Caco-2 (cell line): ENCODE data around the gene IL22RA1. TPM values are rescaled to one million over a fixed set of nuclear protein-coding genes. Genes with fewer than 3 reads are reported as not detected.

Source experiments
- BruUV-seq: library from RNA; stranded (reverse); fragments of 400-500 nt; replicated peaks from 2 replicates; lab custom pipeline; 2021; lab: Mats Ljungman, UMichigan
- CTCF ChIA-PET: fragments of 300-600 bp; sonication (Branson Sonifier 250); formaldehyde crosslinking; loops from one replicate; lab custom pipeline; 2022; ENCODE audit warnings: antibody characterized with exemption; lab: Charles Lee
- POLR2A ChIA-PET: fragments of 300-600 bp; sonication (Branson Sonifier 250); formaldehyde crosslinking; loops from one replicate; lab custom pipeline; 2022; ENCODE audit warnings: antibody characterized with exemption; lab: Charles Lee
- DNase-seq, 2 experiments: peaks; one replicate each; pipeline versions ENCODE4 v3.0.0 to v3.0.0-alpha.2; 2020 to 2022
- H3K27me3 ChIP-seq: replicated peaks from 2 replicates; pipeline ENCODE4 v1.6.0; 2011; ENCODE audit warnings: low read length; ENCODE audit not compliant: control insufficient read depth, insufficient read depth
- H3K36me3 ChIP-seq: 2 replicates; pipeline ENCODE4 v1.5.1; 2011; ENCODE audit warnings: low read length; ENCODE audit not compliant: control insufficient read depth, insufficient read depth
- H3K4me1 ChIP-seq: fragments of 250-450 bp; sonication (Bioruptor Pico); 2 replicates; pipeline ENCODE4 v1.5.1; 2020; ENCODE audit warnings: mild to moderate bottlenecking
- H3K4me3 ChIP-seq: 2 replicates; pipeline ENCODE4 v1.5.1; 2011; ENCODE audit warnings: low read depth, mild to moderate bottlenecking, control low read depth, low read length
- H3K9me3 ChIP-seq: fragments of 250-450 bp; sonication (Bioruptor Pico); 2 replicates; pipeline ENCODE4 v1.5.1; 2020; ENCODE audit warnings: mild to moderate bottlenecking, moderate library complexity
- H3K27ac Mint-ChIP-seq: one replicate; pipeline ENCODE4 v1.8.0; 2022; ENCODE audit warnings: mixed read lengths; ENCODE audit not compliant: unreplicated experiment
- H3K27me3 Mint-ChIP-seq: one replicate; pipeline ENCODE4 v1.8.0; 2022; ENCODE audit warnings: mixed read lengths; ENCODE audit not compliant: insufficient read depth, unreplicated experiment
- H3K36me3 Mint-ChIP-seq: one replicate; pipeline ENCODE4 v1.8.0; 2022; ENCODE audit warnings: mild to moderate bottlenecking, mixed read lengths; ENCODE audit not compliant: insufficient read depth, unreplicated experiment
- H3K4me1 Mint-ChIP-seq: one replicate; pipeline ENCODE4 v1.8.0; 2022; ENCODE audit warnings: low read depth, mixed read lengths; ENCODE audit not compliant: unreplicated experiment
- H3K4me3 Mint-ChIP-seq: one replicate; pipeline ENCODE4 v1.8.0; 2022; ENCODE audit warnings: mild to moderate bottlenecking, moderate library complexity, mixed read lengths; ENCODE audit not compliant: unreplicated experiment
- H3K9me3 Mint-ChIP-seq: one replicate; pipeline ENCODE4 v1.8.0; 2022; ENCODE audit warnings: mixed read lengths; ENCODE audit not compliant: unreplicated experiment
- intact Hi-C: fragments of 100-400 bp; cut with micrococcal nuclease; formaldehyde crosslinking; loops from one replicate; pipeline ENCODE4 v1.10.0; 2022; ENCODE audit not compliant: unreplicated experiment
- total RNA-seq: library from RNA; stranded (reverse); gene quantifications from 2 replicates; pipeline ENCODE4 v1.2.3, GENCODE V29; 2022
- TF ChIP-seq, protein P1 (sequence below), 2 experiments: fragments of 200-600 bp in 1 of 2; IDR thresholded peaks; 1 replicate in 1 of 2; 2 replicates in 1 of 2; pipeline versions ENCODE4 v1.5.1 to v1.8.0; 2011 to 2022; ENCODE audit warnings: antibody characterized with exemption in 1 of 2, control low read depth in 1 of 2, inconsistent platforms in 1 of 2, low read depth in 1 of 2, low read length in 1 of 2, mild to moderate bottlenecking in 1 of 2, moderate library complexity in 1 of 2; ENCODE audit not compliant: insufficient read depth in 1 of 2, severe bottlenecking in 1 of 2, unreplicated experiment in 1 of 2

IL22RA1 gene
- total RNA-seq, 1 experiment from 2014 or later = 2.5 TPM

DNA sequence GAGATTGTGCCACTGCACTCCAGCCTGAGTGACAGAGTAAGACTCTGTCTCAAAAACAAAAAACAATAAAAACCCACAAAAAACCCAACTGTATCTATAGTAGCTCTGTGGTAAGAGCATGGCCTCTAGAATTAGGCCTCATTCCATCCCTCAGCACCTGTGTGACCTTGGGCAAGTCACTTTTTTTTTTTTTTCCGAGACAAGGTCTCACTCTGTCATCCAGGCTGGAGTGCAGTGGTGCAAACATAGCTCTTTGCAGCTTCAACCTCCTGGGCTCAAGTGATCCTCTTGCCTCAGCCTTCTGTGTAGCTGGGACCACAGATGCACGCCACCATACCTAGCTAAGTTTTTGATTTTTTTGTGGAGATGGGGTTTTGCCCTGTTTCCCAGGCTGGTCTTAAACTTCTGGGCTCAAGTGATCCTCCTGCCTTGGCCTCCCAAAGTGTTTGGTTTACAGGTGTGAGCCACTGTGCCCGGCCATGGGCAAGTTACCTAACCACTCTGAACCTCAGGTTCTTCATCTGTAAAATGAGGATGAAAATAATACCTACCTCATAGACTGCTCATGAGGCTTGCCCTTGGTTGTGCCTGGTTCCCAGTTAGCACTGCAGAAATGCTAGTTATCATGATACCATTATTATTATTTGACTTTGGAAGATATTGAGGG, 15.7 kb downstream of the IL22RA1 start:
- ChIA-PET CTCF (no interaction called here), POLR2A (no interaction called here)
- no peaks in the 10 kb centered on the region for H3K9me3 ChIP-seq
- Mint-ChIP-seq H3K36me3 (no peaks in the 10 kb centered on the region), H3K9me3 (peaks cover 14% of the 10 kb centered on the region), H3K4me1 (no peaks in the 10 kb centered on the region), H3K27me3 (no peaks in the 10 kb centered on the region), H3K4me3 (no peak overlapping the region), H3K27ac (no peak overlapping the region)
- H3K4me3 ChIP-seq = no peak overlapping the region
- BruUV-seq = no TSS peak
- no peaks in the 10 kb centered on the region for H3K27me3 ChIP-seq
- intact Hi-C loops = no loop called here
- no peaks in the 10 kb centered on the region for H3K36me3 ChIP-seq
- no peaks in the 10 kb centered on the region for H3K4me1 ChIP-seq
- DNase-seq = no peak
- TF ChIP-seq, protein P1, sequence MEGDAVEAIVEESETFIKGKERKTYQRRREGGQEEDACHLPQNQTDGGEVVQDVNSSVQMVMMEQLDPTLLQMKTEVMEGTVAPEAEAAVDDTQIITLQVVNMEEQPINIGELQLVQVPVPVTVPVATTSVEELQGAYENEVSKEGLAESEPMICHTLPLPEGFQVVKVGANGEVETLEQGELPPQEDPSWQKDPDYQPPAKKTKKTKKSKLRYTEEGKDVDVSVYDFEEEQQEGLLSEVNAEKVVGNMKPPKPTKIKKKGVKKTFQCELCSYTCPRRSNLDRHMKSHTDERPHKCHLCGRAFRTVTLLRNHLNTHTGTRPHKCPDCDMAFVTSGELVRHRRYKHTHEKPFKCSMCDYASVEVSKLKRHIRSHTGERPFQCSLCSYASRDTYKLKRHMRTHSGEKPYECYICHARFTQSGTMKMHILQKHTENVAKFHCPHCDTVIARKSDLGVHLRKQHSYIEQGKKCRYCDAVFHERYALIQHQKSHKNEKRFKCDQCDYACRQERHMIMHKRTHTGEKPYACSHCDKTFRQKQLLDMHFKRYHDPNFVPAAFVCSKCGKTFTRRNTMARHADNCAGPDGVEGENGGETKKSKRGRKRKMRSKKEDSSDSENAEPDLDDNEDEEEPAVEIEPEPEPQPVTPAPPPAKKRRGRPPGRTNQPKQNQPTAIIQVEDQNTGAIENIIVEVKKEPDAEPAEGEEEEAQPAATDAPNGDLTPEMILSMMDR (IDR thresholded peaks at IDR 0.05; ENCODE audit: insufficient read depth in 1 of 2, low read depth in 1 of 2, low read length in 1 of 2, severe bottlenecking in 1 of 2, unreplicated experiment in 1 of 2) = no peak

DNA sequence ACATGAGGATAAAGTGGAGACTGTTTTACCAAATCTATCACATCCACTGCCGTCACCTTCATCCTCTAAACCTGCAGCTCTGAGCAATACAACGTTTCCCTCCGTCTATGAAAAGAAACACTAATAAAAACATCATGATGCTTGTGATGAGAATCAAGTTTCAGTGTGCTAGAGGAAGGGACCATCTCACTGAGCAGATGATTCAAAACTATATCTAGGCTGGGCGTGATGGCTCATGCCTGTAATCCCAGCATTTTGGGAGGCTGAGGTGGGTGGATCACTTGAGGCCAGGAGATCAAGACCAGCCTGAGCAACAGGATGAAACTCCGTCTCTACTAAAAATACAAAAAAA, 16.3 kb downstream of the IL22RA1 start:
- Histone ChIP-seq H3K4me1 (no peaks in the 10 kb centered on the region), H3K9me3 (no peaks in the 10 kb centered on the region), H3K36me3 (no peaks in the 10 kb centered on the region), H3K4me3 (no peak overlapping the region), H3K27me3 (no peaks in the 10 kb centered on the region)
- Mint-ChIP-seq H3K27ac (no peak overlapping the region), H3K36me3 (no peaks in the 10 kb centered on the region), H3K9me3 (peaks cover 14% of the 10 kb centered on the region), H3K4me3 (no peak overlapping the region), H3K27me3 (no peaks in the 10 kb centered on the region), H3K4me1 (no peaks in the 10 kb centered on the region)
- POLR2A ChIA-PET = interaction anchor here (0.8 kb wide), 1 partner anchor 24 kb away, joined by 3 read pairs; no protein-coding TSS in a partner anchor
- TF ChIP-seq, protein P1 (IDR thresholded peaks at IDR 0.05; ENCODE audit: insufficient read depth in 1 of 2, low read depth in 1 of 2, low read length in 1 of 2, severe bottlenecking in 1 of 2, unreplicated experiment in 1 of 2) = no peak
- intact Hi-C loops = no loop called here
- no peak for DNase-seq
- CTCF ChIA-PET = no interaction called here
- no TSS peak for BruUV-seq

DNA sequence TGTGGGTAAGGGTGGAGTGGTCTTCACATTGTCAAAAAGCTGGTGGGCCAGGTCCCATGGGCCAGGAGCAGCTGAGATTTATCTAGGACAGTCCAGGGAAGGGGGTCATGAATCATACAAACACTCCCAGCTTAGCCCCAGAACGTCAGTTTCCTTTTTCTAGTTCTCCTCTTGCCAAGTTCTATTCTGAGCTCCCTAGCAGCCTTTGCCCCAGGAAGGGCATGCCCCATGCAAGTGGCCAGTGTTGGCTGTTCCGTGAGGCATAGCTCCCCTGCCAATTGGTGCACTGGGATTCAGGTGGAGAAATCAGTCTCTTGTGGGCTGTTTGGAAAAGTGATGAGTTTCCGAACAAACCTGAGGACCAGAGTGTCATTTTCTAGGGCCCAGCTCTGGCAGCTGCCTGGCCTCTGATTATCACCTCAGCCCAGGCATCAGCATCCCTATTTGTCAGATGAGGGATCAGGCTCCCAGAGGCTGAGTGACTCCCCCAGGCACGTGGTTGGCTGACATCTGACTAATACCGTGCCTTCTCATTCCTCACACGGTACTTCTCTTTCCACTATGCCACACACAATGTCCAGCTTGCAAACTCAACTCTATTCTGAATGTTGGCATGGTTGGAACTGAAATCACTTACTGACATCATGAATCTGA, 16.8 kb downstream of the IL22RA1 start:
- Histone ChIP-seq H3K36me3 (no peaks in the 10 kb centered on the region), H3K4me3 (no peak overlapping the region), H3K27me3 (no peaks in the 10 kb centered on the region), H3K9me3 (no peaks in the 10 kb centered on the region), H3K4me1 (no peaks in the 10 kb centered on the region)
- Mint-ChIP-seq H3K27ac (no peak overlapping the region), H3K36me3 (no peaks in the 10 kb centered on the region), H3K4me3 (no peak overlapping the region), H3K4me1 (no peaks in the 10 kb centered on the region), H3K27me3 (no peaks in the 10 kb centered on the region), H3K9me3 (peaks cover 14% of the 10 kb centered on the region)
- TF ChIP-seq, protein P1 (IDR thresholded peaks at IDR 0.05; ENCODE audit: insufficient read depth in 1 of 2, low read depth in 1 of 2, low read length in 1 of 2, severe bottlenecking in 1 of 2, unreplicated experiment in 1 of 2) = no peak
- POLR2A ChIA-PET = interaction anchor here (0.8 kb wide), 1 partner anchor 24 kb away, joined by 3 read pairs; no protein-coding TSS in a partner anchor
- intact Hi-C loops = no loop called here
- BruUV-seq = no TSS peak
- CTCF ChIA-PET = no interaction called here
- no peak for DNase-seq
